Panc1 (cell line): Measurements from ENCODE around the gene TGM1. TPM values are rescaled to one million over a fixed set of nuclear protein-coding genes. Genes with fewer than 3 reads are reported as not detected.
A peak's percentile ranks its signal among the peaks of the same experiment; 100 is the strongest.

Source experiments
- ATAC-seq: fragments of 200-7000 bp; cut with Tn5 transposase; 2 replicates; pipeline ENCODE4 v1.9.1; 2020; ENCODE audit warnings: mild to moderate bottlenecking, moderate library complexity
- BruUV-seq: library from RNA; stranded (reverse); fragments of 400-500 nt; replicated peaks from 2 replicates; lab custom pipeline; 2021; lab: Mats Ljungman, UMichigan
- CTCF ChIA-PET: fragments of 300-600 bp; sonication (Branson Sonifier 250); formaldehyde crosslinking; loops from one replicate; lab custom pipeline; 2022; ENCODE audit warnings: antibody characterized with exemption; lab: Charles Lee
- POLR2A ChIA-PET: fragments of 300-600 bp; sonication (Branson Sonifier 250); formaldehyde crosslinking; loops from one replicate; lab custom pipeline; 2022; ENCODE audit warnings: antibody characterized with exemption; lab: Charles Lee
- DNase-seq: peaks from one replicate; pipeline ENCODE4 v3.0.0-alpha.2; 2010; ENCODE audit warnings: low read depth, low spot score
- H3K27ac ChIP-seq: 2 replicates; pipeline ENCODE4 v1.5.1; 2011; ENCODE audit warnings: mild to moderate bottlenecking, low read length, inconsistent platforms
- H3K27me3 ChIP-seq: fragments of 200-500 bp; sonication (Bioruptor generic); 2 replicates; pipeline ENCODE4 v1.6.0; 2014; ENCODE audit warnings: low read length, inconsistent platforms; ENCODE audit not compliant: control insufficient read depth, insufficient read depth
- H3K36me3 ChIP-seq: fragments of 200-500 bp; sonication (Bioruptor generic); 2 replicates; pipeline ENCODE4 v1.5.1; 2014; ENCODE audit warnings: inconsistent platforms, mild to moderate bottlenecking, low read length, moderate library complexity; ENCODE audit not compliant: control insufficient read depth, insufficient read depth
- H3K4me1 ChIP-seq: 2 replicates; pipeline ENCODE4 v1.5.1; 2011; ENCODE audit warnings: inconsistent platforms, mild to moderate bottlenecking, low read length, moderate library complexity; ENCODE audit not compliant: control insufficient read depth, insufficient read depth
- H3K4me3 ChIP-seq, 2 experiments: 2 replicates each; pipeline ENCODE4 v1.5.1; 2011 to 2012; ENCODE audit warnings: low read depth in 2 of 2, low read length in 2 of 2, mild to moderate bottlenecking in 2 of 2, inconsistent platforms in 1 of 2, moderate library complexity in 1 of 2
- H3K9me3 ChIP-seq: fragments of 200-500 bp; sonication (Bioruptor generic); 2 replicates; pipeline ENCODE4 v1.5.1; 2014; ENCODE audit warnings: low read depth, mild to moderate bottlenecking, inconsistent platforms, low read length, moderate library complexity; ENCODE audit not compliant: control insufficient read depth, insufficient read depth
- CTCF ChIP-seq: fragments of 450-650 bp; IDR thresholded peaks from 2 replicates; pipeline ENCODE4 v1.5.1; 2017; ENCODE audit warnings: mild to moderate bottlenecking
- POLR2AphosphoS5 ChIP-seq: IDR thresholded peaks from 2 replicates; pipeline ENCODE4 v1.6.1; 2012; ENCODE audit warnings: mild to moderate bottlenecking, low read depth, low read length, moderate library complexity
- SIN3A ChIP-seq: IDR thresholded peaks from 2 replicates; pipeline ENCODE4 v1.6.1; 2012; ENCODE audit warnings: low read depth, mild to moderate bottlenecking, low read length, moderate library complexity, borderline replicate concordance; ENCODE audit not compliant: insufficient read depth
- TCF7L2 ChIP-seq: IDR thresholded peaks from 2 replicates; pipeline ENCODE4 v1.6.1; 2011; ENCODE audit warnings: mild to moderate bottlenecking, low read depth, low read length, inconsistent platforms
- in situ Hi-C: cut with HindIII; loops from 2 replicates; pipeline ENCODE4 v1.10.0; 2016; ENCODE audit warnings: low sequenced_read_pairs, low pct_unique_long_range_greater_than_20kb
- intact Hi-C: fragments of 100-400 bp; cut with micrococcal nuclease; formaldehyde crosslinking; loops from one replicate; pipeline ENCODE4 v1.10.0; 2022; ENCODE audit not compliant: unreplicated experiment
- total RNA-seq: library from RNA; stranded (reverse); gene quantifications from one replicate; pipeline ENCODE4 v1.2.1, GENCODE V29; 2021; ENCODE audit not compliant: unreplicated experiment
- TF ChIP-seq, protein P1 (sequence below), 2 experiments: IDR thresholded peaks; 2 replicates each; pipeline ENCODE4 v1.6.1; 2011 to 2012; ENCODE audit warnings: low read depth in 2 of 2, control low read depth in 1 of 2, low read length in 1 of 2, mild to moderate bottlenecking in 1 of 2, moderate library complexity in 1 of 2; ENCODE audit not compliant: insufficient read depth in 1 of 2

The TGM1 gene
- total RNA-seq, 1 experiment from 2014 or later = 2.3 TPM

- ATAC-seq (no peak), DNase-seq (no peak)
- peaks cover 3% of the 10 kb centered on the region; the same call in 1 of the 2 replicates for H3K4me1 ChIP-seq
- no peaks in the 10 kb centered on the region for H3K36me3 ChIP-seq
- POLR2A ChIA-PET = no interaction called here
- no peak overlapping the region for H3K27ac ChIP-seq
- H3K9me3 ChIP-seq = no peaks in the 10 kb centered on the region
- H3K27me3 ChIP-seq = no peaks in the 10 kb centered on the region
- TF ChIP-seq CTCF (no peak), TCF7L2 (no peak), POLR2AphosphoS5 (no peak), SIN3A (no peak)
- TF ChIP-seq, protein P1, sequence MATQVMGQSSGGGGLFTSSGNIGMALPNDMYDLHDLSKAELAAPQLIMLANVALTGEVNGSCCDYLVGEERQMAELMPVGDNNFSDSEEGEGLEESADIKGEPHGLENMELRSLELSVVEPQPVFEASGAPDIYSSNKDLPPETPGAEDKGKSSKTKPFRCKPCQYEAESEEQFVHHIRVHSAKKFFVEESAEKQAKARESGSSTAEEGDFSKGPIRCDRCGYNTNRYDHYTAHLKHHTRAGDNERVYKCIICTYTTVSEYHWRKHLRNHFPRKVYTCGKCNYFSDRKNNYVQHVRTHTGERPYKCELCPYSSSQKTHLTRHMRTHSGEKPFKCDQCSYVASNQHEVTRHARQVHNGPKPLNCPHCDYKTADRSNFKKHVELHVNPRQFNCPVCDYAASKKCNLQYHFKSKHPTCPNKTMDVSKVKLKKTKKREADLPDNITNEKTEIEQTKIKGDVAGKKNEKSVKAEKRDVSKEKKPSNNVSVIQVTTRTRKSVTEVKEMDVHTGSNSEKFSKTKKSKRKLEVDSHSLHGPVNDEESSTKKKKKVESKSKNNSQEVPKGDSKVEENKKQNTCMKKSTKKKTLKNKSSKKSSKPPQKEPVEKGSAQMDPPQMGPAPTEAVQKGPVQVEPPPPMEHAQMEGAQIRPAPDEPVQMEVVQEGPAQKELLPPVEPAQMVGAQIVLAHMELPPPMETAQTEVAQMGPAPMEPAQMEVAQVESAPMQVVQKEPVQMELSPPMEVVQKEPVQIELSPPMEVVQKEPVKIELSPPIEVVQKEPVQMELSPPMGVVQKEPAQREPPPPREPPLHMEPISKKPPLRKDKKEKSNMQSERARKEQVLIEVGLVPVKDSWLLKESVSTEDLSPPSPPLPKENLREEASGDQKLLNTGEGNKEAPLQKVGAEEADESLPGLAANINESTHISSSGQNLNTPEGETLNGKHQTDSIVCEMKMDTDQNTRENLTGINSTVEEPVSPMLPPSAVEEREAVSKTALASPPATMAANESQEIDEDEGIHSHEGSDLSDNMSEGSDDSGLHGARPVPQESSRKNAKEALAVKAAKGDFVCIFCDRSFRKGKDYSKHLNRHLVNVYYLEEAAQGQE (IDR thresholded peaks at IDR 0.05; ENCODE audit: insufficient read depth in 1 of 2, low read depth in 2 of 2, low read length in 1 of 2) = no peak
- no TSS peak for BruUV-seq
- H3K4me3 ChIP-seq = no peak overlapping the region
- intact Hi-C loops (no loop called here), in situ Hi-C loops (no loop called here)
- CTCF ChIA-PET = no interaction called here
Observed at GRCh38 chr14:24272467-24272866, 9.5 kb upstream of the TGM1 start.

GRCh38 chr14:24271834-24272263 is 8.9 kb upstream of the TGM1 start:
- H3K9me3 ChIP-seq = no peaks in the 10 kb centered on the region
- POLR2A ChIA-PET = no interaction called here
- CTCF ChIA-PET = no interaction called here
- TF ChIP-seq CTCF = no peak
- TF ChIP-seq, protein P1 (IDR thresholded peaks at IDR 0.05; ENCODE audit: insufficient read depth in 1 of 2, low read depth in 2 of 2, low read length in 1 of 2) = no peak
- no peak for TF ChIP-seq TCF7L2
- in situ Hi-C loops (no loop called here), intact Hi-C loops (no loop called here)
- H3K27ac ChIP-seq = peak overlapping the region; percentile 85
- H3K4me1 ChIP-seq = peaks cover 3% of the 10 kb centered on the region; the same call in 1 of the 2 replicates
- DNase-seq = no peak
- no peaks in the 10 kb centered on the region for H3K27me3 ChIP-seq
- H3K36me3 ChIP-seq = no peaks in the 10 kb centered on the region
- BruUV-seq = no TSS peak
- ATAC-seq = no peak; the same call in 1 of the 2 replicates
- peak overlapping the region; percentile 81 to 82 for H3K4me3 ChIP-seq
